Lower leg skin (tissue), 4 donors: ENCODE measurements around the gene OSBPL5. TPM values are rescaled to one million over a fixed set of nuclear protein-coding genes. Genes with fewer than 3 reads are reported as not detected.
A peak's percentile ranks its signal among the peaks of the same experiment; 100 is the strongest.
"Not testable (repeated sequence)": the region's sequence is repeated elsewhere in the genome, so short reads cannot be mapped to it uniquely, and the experiment has no call there.

Experiments
- DNase-seq, 2 donors: peaks; one replicate each; pipeline ENCODE4 v3.0.0-alpha.2; 2019; ENCODE audit warnings: low spot score in 2 of 2
- H3K4me3 ChIP-seq: fragments of 200-600 bp; sonication (generic); 2 replicates; pipeline ENCODE4 v1.5.1; 2017; ENCODE audit warnings: mild to moderate bottlenecking, low read depth; ENCODE audit not compliant: poor library complexity, severe bottlenecking
- CTCF ChIP-seq, 3 donors: fragments of 450-650 bp; IDR thresholded peaks; one replicate each; pipeline ENCODE4 v1.5.1; 2016; ENCODE audit warnings: antibody characterized with exemption in 3 of 3, mild to moderate bottlenecking in 3 of 3, moderate library complexity in 2 of 3
- POLR2A ChIP-seq, 2 donors: fragments of 450-650 bp; IDR thresholded peaks; one replicate each; pipeline ENCODE4 v1.6.1; 2016 to 2017; ENCODE audit warnings: antibody characterized with exemption in 2 of 2, mild to moderate bottlenecking in 1 of 2, moderate library complexity in 1 of 2
- WGBS, 2 donors: methylation state at CpG; one replicate each; pipeline ENCODE4 v1.1.5; 2018; 5-methylcytosine and 5-hydroxymethylcytosine counted together
- intact Hi-C: fragments of 100-400 bp; cut with DNase I; formaldehyde crosslinking; loops from one replicate; pipeline ENCODE4 v1.15.0; 2023; ENCODE audit warnings: low total_unique reads
- total RNA-seq, 4 donors: library from RNA; depleted of rRNA; stranded (reverse); fragments of >200 nt; gene quantifications; one replicate each; pipeline ENCODE4 v1.1.0, GENCODE V29; 2016

The OSBPL5 gene
- total RNA-seq, 4 donors from 2014 or later, result 39.0 to 77.4 (median 64.2) TPM

- H3K4me3 ChIP-seq, result no peak overlapping the region
- intact Hi-C loops, result no loop called here
- TF ChIP-seq CTCF (IDR thresholded peaks at IDR 0.05) (no peak), POLR2A (IDR thresholded peaks at IDR 0.05) (no peak)
- no peak for DNase-seq
- whole genome bisulfite sequencing, 2 donors, result 1 to 5% methylated on average over 24 to 31 of the region's 31 CpGs
Observed at GRCh38 chr11:3169255-3170043, 4.3 kb upstream of the OSBPL5 start.

GRCh38 chr11:3168742-3169254 is 3.7 kb upstream of the OSBPL5 start:
- H3K4me3 ChIP-seq, DNase-seq, intact Hi-C loops: not testable (repeated sequence)
- 67 to 72% methylated on average over 17 of the region's 17 CpGs for WGBS, 2 donors

- intact Hi-C loops, result no loop called here
- DNase-seq, result peak in 1 of 2 donors; percentile 79
- TF ChIP-seq POLR2A (IDR thresholded peaks at IDR 0.05) (no peak), CTCF (IDR thresholded peaks at IDR 0.05) (no peak)
- H3K4me3 ChIP-seq, result no peak overlapping the region
- WGBS, 2 donors, result 78 to 82% methylated on average over 20 of the region's 20 CpGs
Observed at GRCh38 chr11:3167143-3168119, 2.3 kb upstream of the OSBPL5 start.

- TF ChIP-seq POLR2A (IDR thresholded peaks at IDR 0.05), result no peak
- TF ChIP-seq CTCF (IDR thresholded peaks at IDR 0.05), result no peak
- H3K4me3 ChIP-seq, result no peak overlapping the region
- intact Hi-C loops, result no loop called here
- DNase-seq, result no peak
- WGBS, 2 donors, result 75 to 85% methylated on average over 19 to 21 of the region's 25 CpGs
Observed at GRCh38 chr11:3166268-3167142, 1.4 kb upstream of the OSBPL5 start.

GRCh38 chr11:3165916-3166267 is 782 bp upstream of the OSBPL5 start:
- DNase-seq, result no peak
- intact Hi-C loops, result no loop called here
- 77 to 83% methylated on average over 5 of the region's 5 CpGs for WGBS, 2 donors
- no peak overlapping the region for H3K4me3 ChIP-seq
- TF ChIP-seq CTCF (IDR thresholded peaks at IDR 0.05) (no peak), POLR2A (IDR thresholded peaks at IDR 0.05) (no peak)
